GM19099 (cell line): ENCODE measurements around the gene ARV1.

ENCODE experiments used
- POLR2A ChIP-seq: IDR thresholded peaks from 3 replicates; pipeline ENCODE4 v1.6.1; 2011; ENCODE audit warnings: low read depth; ENCODE audit not compliant: insufficient read length; ENCODE audit errors: extremely low read depth

Gene ARV1

GRCh38 chr1:231000201-231000600 is 21.3 kb downstream of the ARV1 start:
- TF ChIP-seq POLR2A = no peak

- TF ChIP-seq POLR2A = no peak
These were observed 21.7 kb downstream of the ARV1 start for GRCh38 chr1:231000639-231001038.

- no peak for TF ChIP-seq POLR2A
These were observed 23.0 kb downstream of the ARV1 start for GRCh38 chr1:231001892-231002291.

DNA sequence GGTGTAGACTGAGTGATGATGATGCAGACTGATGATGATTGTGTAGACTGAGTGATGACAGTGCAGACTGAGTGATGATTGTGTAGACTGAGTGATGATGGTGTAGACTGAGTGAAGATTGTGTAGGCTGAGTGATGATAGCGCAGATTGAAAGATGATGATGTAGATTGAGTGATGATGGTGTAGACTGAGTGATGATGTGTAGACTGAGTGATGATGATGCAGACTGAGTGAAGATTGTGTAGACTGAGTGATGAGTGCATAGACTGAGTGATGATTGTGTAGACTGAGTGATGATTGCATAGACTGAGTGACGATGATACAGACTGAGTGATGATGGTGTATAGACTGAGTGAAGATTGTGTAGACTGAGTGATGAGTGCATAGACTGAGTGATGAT is 32.5 kb downstream of the ARV1 start:
- no peak for TF ChIP-seq POLR2A

GRCh38 chr1:231011963-231012362 is 33.1 kb downstream of the ARV1 start:
- no peak for TF ChIP-seq POLR2A

DNA sequence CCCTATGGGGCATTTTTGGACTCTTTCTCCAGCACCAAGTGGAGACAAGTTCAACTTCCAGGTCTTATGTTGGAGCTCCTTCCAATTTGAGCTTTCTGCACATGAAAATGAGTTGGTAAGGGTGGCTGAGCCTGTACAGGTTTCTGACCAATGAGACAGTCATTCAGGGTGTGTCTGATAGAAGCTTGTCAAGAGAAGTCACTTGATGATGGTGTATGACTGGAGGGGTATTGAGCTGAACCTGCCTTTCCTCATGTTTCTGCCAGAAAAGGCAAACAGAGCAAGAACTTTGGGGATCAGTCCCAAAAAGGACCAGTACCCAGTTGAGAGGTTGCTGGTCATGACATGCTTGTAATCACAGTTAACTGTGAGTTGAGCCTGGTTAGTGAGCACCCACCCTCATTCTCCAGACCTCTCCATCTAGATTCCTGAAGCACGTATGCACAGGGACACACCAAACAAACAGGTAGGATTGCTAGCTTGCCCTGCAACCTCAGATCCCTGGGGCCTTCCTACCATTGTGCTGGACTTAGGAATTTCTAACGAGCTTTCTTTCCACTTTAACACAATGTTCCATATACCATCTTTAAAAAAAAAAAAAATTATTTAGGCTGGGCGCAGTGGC is 34.6 kb downstream of the ARV1 start:
- TF ChIP-seq POLR2A = no peak

DNA sequence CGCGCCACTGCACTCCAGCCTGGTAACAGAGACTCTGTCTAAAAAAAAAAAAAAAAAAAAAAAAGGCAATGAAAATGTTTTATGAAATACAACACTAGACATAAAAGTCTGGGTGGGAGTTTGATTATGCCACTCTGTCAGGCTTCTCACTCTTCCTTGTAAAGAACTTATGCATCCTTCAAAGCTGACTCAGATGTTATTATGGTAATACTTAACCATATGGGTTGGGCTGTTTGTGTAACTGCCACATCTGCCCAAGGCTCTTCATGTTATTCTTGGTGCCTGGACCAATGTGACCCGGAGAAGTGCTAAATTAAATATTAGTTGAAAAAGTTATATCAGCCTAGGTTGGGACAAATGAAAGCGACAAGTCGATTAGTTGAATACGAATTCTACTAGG is 37.3 kb downstream of the ARV1 start:
- TF ChIP-seq POLR2A = no peak

DNA sequence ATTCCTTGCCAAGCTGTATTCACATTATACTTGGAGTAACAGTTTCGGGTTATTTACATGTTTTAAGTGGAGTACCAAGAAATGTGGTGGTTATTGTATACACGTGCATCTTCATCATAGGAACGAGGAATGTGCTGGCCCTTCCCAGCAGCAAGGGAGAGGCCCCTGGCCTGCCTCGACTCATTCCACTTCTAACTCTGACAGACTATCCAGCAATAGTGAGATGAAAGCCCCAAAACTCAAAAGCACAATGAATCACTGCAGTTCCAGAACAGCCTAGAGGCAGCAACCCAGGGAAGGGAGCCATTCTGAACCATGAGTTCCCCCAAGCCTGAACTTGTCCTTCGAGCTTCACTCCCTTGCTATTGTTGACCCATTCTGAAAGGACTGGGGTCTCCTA is 38.1 kb downstream of the ARV1 start:
- TF ChIP-seq POLR2A = no peak

GRCh38 chr1:231019711-231020110 is 40.8 kb downstream of the ARV1 start:
- no peak for TF ChIP-seq POLR2A

DNA sequence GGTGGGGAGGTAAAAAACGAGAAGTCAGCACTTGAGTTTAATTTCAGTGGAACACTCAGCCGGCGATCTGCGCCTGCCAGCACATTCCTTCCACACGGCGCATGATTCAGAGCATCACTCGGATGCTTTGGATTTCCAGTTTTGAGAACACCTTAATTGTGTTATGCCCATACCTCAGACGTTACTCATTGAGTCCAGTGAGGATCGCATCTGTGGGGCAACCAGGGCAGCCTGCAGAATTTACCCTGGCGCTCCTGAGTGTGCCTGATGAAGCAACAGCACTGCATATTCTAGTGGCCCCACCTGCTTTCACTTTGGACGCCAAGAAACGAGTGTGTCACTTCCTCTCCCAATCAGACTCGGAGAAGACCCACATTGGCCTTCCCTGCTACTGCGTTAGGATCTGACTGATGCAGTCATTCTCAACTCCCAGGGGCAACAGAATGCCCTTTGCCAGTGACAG is 41.3 kb downstream of the ARV1 start:
- no peak for TF ChIP-seq POLR2A

DNA sequence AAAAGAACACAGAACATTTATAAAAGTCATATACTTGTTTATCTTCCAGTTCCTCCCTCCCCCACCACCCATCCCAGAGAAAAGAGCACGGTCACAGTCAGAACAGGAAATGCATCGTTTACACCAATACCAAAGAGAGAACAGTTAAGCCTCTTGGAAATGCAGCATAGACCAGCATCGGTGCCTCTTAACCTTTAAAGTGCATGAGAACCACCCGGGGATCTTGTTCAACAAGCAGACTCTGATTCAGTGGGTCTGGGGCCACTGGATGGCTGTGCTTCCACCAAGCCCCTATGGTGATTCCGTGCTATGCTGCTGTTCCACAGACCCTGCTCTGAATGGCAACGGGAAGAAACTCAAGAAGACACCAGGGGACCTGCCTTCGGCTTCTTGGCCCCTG is 41.9 kb downstream of the ARV1 start:
- no peak for TF ChIP-seq POLR2A

GRCh38 chr1:231021540-231022031 is 42.7 kb downstream of the ARV1 start:
- no peak for TF ChIP-seq POLR2A

- no peak for TF ChIP-seq POLR2A
These were observed 44.3 kb downstream of the ARV1 start for GRCh38 chr1:231023150-231023549.

DNA sequence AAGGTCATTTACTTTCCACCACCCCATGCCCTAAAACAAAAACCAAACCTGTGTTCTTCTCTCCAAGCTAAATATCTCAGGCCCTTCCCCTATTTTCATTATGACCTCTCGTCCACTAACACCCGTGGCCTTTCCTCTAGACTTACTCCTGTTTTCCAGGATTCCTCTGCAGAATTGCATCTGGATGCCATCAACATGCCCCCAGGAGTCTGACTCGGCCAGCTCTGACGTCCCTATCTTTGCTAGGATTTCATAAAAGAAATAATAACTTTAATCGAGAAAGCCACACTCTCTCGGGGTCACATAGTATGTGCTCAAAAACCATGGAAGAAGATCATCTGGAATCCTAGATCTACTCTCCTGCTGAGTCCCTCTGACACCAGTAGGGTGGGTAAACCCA is 47.7 kb downstream of the ARV1 start:
- no peak for TF ChIP-seq POLR2A

DNA sequence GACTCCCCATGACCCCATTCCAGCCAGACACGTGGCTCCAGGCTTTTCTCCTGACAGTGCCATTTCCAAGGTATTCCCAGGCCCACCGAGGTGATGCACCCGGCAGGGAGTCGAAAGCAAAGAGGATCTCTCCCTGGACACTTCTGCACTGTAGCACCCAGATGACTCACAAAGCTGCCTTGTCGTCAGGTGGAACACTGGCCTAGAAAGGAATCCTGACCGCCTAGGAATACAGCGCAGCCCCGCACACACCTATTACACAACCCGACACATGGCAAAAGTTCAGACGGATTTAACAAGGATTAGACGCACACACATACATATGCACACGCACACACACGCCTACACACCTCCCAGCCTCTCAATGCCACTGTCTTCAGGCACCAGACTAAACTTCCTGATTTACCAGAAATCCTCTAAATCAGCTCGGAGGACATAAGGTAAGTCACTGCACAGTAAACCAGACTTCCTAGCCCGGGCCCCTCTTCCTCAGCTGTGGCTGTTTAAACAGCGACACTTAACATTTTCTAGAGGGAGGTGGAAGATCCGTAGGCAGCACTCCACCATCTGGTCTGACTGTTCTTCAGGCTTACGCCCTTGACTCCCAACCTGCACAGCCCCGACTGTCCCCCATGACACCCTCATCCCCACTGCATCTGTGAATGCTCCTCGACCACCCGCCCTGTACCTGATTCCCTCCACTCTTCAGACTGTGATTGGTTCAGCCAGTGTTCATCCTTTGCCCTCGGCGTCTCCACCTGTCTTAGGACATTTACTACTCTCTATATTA is 48.4 kb downstream of the ARV1 start:
- no peak for TF ChIP-seq POLR2A

DNA sequence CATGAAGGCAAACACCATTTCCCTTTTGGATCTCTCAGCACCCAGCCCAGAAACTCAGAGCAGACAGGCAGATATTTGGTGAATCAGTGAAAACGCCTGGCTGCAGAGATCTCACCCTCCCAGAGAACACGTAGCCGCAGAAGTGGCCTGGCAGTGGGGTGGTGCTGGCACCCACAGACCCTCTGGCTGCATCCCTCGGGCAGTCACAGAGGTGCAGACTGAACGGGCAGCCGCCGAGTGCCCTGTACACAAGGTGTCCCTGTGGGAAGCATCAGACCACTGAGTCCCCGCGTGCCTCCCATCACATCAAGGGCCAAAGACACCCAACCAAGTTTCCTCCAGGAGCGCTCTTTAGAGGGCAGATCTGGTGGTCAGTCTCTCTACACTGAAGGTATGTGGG is 49.1 kb downstream of the ARV1 start:
- no peak for TF ChIP-seq POLR2A

GRCh38 chr1:231028682-231029081 is 49.8 kb downstream of the ARV1 start:
- TF ChIP-seq POLR2A = no peak

GRCh38 chr1:231029841-231030240 is 50.9 kb downstream of the ARV1 start:
- TF ChIP-seq POLR2A = no peak
